ENCODE measurements around the gene NEO1.
A peak's percentile ranks its signal among the peaks of the same experiment; 100 is the strongest.

NEO1 gene

DNA sequence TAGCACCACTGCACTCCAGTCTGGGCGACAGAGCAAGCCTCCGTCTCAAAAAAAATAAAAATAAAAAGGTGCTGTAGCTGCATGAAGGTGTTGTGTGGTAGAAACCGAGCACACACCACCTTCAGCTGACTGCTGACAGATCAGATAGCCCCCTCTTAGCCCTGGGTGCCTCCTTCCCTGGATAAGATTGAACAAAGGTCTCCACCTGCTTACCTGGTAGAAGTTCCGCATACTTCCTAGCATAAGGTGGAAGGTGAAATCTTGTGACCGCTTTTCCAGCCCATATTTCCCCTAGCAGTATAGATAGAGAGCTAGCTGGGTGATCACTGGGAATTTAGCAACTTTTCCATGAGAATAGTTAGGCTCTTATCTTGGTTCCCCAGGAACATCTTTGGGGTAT, 18.7 kb upstream of the NEO1 start:
- no peak for DNase-seq

- DNase-seq, result no peak
These were observed 18.0 kb upstream of the NEO1 start for GRCh38 chr15:73034221-73034620.

- DNase-seq, result no peak
These were observed 17.0 kb upstream of the NEO1 start for GRCh38 chr15:73035221-73035620.

DNA sequence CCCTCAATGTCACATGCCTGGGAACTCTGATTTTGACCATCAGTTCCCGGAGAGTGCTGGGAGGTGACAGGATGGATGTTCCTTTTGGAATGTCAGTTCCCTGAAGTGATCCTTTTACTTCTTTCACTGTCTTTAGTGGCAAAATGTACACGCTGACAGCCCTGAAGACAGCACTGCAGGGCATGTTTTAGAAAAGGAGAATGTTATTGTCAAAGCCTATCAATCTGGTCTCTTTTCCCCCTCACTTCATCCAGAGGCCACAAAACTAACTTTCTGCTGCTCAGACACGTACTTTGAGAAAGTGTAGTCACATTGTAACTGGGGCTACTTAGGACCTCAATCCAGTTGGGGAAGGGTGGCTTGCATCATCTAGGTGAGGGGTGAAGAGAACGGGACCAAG, 14.0 kb upstream of the NEO1 start:
- no peak for DNase-seq

DNA sequence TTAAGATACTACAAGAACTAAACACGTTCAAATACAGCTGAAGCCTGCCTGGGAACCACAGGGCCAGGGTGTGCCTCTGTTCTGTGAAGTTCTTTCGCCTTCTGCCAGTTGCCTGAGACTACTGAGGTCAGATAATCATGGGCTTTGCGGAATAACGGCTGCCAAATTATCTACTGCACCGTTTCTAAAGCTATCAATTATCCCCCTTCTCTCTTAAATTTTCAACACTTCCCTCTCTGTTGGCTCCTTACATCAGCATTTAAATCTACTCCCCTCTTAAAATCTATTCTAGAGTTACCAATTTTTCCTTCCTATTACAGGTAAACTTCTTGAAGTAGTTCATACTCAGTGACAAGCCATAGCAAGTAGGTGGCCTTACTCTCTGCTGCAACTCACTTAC, 6.2 kb upstream of the NEO1 start:
- no peak for DNase-seq

DNA sequence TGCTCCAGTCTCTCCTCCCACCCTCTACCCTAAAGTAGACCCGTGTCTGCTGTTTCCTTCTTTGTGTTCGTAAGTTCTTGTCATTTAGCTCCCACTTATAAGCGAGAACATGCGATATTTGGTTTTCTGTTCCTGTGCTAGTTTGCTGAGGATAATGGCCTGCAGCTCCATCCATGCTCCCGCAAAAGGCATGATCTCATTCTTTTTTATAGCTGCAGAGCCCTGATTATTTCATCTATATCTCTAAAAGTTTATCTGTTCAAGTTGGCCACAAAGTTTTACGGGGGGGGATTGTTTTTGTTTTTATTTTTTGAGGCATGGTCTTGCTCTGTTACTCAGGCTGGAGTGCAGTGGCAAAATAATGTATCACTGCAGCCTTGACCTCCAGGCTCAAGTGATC, 4.4 kb upstream of the NEO1 start:
- no peak for DNase-seq

GRCh38 chr15:73048624-73049295, 3.5 kb upstream of the NEO1 start:
- DNase-seq, result no peak

DNA sequence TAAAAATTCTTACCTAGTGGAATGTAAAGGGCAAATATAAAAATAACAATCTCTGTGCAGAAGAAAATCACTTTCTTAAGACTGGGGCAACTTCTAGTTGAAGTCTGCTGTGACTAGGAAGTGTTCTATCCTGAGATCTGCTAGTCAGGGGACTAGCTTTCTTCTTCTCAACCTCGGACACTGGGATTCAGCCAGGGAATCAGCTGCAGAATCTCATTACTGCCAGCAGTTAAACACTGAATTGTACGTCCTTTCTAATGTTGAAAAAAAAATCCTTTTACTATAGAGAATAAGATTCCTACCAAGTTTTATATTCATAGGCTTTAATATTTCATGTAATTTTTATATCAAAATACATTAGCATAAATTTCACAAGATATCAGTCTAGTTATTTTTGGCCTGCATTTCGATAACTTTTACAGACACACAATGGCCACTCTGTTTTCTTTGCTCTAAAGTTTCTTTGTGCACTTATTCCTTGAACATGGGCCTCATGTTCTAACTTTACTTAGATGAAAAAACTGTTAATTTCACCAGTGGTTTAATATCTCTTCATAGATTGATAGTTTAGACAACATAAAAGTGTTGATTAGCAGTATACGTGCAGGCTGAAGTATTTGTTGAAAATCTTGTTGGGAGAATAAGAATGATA, 2.6 kb upstream of the NEO1 start:
- DNase-seq, result no peak

DNA sequence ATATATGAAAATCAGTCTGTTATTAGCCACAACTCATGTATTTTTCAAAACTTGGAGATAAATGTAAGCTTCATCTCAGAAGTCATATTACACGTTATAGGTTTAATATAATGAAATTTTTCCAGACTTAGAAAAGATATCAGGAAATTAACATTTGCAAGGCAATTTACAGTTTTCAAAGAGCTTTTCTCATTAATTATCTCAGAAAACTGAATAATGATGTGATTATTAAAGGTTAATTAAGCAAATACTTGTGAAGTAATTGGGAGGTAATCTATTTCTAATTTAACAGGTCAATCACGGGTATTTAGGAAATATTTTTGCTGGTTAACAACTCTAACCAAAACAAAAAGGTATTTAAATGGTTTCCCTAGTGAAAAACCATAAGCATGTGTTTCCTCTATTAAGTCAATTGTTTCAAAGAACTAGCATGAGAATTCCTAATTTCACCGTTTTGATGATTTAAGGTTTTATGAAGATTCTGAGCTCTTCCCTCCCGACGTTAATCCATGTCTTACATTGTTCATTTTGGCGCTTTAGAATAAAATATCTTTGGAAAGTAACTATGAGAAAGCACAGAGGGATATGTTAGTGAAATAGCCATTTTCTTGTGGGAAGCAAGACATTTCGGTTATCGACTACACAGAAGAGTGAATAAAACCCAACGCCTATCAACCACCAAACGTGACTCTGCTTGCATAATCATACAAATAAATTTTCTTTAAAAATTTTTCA, 1.5 kb upstream of the NEO1 start:
- DNase-seq, result no peak

DNA sequence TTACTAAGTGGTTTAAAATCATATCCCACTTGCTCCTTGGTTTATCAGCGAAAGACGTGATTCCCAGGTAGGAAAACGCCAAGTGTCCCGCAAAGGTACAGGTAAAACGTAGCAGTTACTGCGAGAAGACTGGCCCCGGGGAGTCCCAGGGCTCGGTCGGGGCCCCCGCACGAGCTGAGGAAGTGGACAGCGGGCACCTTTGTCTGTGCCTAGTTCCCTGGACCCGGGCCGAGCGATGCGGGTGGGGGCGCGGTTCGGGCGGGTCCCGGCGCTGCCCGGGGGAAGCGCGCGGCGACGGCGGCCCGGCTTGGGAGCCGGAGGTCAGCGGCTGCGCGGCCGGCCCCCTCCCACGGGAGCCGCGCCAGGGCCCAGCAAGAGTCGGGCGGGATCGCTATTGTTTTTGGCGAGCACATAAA, 864 bp upstream of the NEO1 start:
- peak; percentile 9 for DNase-seq

- DNase-seq, result peak; percentile 64
These were observed 562 bp downstream of the NEO1 start for GRCh38 chr15:73052653-73053397.

GRCh38 chr15:73053398-73053723, 1.1 kb downstream of the NEO1 start:
- DNase-seq, result no peak

DNA sequence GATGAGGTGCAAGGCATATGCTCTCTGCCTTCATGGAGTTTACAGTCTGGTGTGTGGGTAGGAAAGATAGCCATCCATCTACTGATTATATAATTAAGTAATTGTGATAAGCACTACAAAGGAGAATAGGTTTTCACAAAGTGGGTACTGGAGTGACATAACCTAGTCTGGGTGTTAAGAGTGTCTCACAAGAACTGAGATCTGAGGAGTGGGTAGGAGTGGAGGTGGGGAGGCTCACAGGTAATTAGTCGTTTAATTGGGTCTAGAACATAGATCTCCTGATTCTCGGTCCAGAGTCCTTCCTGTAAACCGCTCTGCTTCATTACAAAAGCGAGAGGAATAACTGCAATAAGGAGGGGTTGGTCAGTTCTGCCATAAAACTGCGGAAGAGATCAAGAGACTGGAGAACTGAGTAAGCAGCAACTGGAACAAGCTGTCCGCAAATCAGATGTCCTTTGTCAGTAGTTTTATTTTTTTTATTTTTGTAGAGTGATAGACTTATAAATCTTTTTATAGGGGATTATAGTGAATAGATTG, 2.2 kb downstream of the NEO1 start:
- no peak for DNase-seq

GRCh38 chr15:73056460-73056859, 4.2 kb downstream of the NEO1 start:
- no peak for DNase-seq

GRCh38 chr15:73058437-73058836, 6.2 kb downstream of the NEO1 start:
- no peak for DNase-seq

- no peak for DNase-seq
These were observed 12.9 kb downstream of the NEO1 start for GRCh38 chr15:73065114-73065513.

DNA sequence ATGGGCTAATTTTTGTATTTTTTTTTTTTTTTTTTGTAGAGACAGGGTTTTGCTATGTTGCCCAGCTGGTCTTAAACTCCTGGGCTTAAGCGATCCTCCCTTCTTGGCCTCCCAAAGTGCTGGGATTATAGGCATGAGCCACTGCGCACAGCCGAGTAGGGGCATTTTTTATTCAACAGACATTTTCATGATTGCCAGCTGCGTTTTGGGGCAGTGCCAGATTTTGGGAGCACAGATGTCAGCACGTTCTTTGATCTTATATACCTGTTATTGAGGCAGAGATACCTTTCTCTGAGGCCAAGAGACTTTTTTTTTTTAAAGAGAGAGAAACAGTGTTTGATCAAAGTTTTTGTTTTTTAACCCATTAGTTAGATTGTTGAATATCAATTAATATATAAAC, 16.8 kb downstream of the NEO1 start:
- no peak for DNase-seq

DNA sequence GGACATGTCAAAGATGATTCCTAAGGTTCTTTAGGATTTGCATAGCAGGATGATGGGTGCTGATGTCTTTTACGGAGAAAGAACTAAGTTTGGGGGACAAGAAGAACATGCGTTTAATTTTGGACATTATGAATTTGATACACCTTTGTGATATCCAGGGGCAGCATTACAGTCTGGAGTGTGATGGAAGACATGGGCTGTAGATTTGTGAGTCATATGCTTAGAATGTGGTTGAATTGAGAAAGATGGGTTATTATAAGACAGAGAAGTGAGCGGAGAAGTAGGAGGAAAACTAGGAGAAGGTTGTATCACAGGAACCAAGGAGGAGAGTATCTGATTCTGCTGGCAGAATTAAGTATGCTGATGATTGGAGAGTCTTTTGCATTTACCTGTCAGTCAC, 20.6 kb downstream of the NEO1 start:
- peak; percentile 65 for DNase-seq

DNA sequence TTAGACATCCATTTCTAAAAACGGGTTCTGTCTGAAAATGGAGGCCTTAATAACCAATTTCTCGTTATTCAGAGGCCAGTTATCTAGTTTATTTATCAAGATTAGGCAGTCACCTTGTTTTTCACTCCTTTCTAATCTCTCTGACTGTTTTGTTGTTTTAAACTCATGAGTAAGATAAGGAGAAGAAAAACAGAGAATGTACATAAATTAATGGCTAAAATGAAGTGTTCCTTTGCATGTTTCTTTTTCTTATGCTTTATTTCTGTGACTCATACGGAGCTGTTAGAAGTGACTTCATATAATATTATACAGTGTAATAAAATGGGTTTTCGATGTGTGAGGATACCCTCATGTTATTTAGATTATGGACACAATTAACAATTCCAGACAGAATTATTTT, 22.0 kb downstream of the NEO1 start:
- DNase-seq, result no peak

DNA sequence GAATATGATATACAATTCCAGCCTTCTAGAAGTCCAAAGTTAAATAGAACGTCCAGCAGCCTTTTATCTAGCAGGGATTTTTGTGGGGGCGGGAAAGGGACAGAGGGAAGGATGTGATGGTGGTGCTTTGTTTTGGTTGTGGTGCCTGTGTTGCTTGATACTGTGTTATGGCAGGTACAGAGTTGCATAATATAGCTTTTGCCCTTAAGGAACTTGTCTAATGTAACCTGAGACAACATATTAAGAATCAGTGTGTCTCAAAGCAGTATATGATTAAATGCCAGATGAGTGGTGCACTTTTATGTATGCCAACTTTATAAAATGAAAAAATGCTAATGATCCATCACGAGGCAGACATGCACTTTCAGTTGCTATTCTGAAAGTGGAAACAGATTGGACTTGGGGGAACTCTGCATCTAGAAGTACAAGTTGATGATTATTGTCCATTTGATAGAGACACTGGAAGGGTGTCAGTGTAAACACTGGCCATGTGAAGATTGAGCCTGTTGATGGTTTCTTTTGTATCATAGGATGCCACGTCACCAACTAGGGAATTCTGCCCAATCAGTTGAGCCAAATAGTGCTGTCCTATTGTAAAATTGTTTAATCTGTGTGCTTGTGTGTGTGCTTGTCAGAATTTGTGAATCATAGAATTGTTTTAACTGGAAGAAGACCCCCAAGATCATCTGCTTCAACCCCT, 23.0 kb downstream of the NEO1 start:
- DNase-seq, result peak; percentile 14

DNA sequence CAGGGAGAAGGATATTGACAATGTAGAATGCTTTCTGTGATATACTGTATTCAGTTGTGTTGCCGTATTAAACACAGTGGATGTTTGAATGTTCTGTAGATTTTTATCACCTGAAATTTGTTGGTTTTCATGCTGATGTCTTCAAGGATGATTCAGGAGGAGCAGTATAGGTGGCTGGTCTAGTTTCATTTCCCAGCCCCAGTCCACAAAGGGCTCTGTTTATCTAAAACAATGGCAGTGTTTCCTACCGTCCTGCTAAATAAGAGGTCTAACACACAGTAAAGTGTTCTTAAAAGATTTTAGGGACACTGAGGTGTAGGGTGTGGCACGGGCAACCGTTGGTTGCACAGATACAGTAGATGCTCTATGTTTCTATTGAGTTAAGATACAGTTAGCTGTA, 26.0 kb downstream of the NEO1 start:
- DNase-seq, result no peak

DNA sequence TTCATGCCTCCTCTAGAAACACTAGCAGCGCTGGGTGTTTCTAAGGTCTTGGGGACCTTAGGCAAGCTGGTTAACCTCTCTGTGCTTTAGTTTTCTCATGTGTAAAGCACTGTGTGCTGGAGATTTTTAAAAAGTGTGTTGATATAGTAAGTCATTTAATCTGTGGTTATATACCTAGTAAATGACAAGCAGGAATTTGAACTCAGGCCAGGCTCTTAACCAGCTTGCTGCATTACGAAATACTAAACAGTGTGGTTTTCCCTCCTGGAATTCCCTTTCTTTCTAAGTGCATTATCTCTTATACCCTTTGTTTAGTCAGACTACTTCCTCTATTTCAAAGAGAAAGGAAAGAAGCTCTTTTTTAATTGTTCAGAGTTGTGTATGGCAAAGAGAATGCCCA, 26.5 kb downstream of the NEO1 start:
- DNase-seq, result peak; percentile 96

DNA sequence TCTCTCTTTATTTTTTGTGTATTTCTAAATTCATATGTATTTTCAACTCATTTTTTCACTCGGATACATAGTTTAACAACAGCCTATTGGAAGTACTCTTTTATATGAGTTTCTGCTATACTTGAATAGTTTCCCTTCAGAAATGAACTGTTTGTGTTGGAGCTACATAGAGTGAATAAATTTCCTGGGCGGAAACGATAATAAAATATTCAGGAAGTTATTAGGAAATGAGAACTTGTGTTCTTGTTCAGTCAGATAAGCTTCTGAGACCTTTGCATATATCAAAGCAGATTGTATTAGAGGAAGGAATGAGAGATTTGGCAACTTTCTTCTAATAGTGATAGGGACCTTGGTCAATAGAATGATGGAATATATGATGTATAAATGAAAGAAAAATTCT, 27.3 kb downstream of the NEO1 start:
- no peak for DNase-seq

Data from NCI-H226 (cell line).